Stimulated activated CD8-positive, alpha-beta memory T cell treated with anti-CD3 and anti-CD28 coated beads, Interleukin-15, amount 100 ng/mL, for 4 hours (primary cell): ENCODE data around the gene DAAM2.

Experiments
- DNase-seq, 2 donors: peaks; one replicate each; pipeline ENCODE4 v3.0.0-alpha.2; 2020; ENCODE audit warnings: low read depth in 2 of 2

The DAAM2 gene

GRCh38 chr6:39848171-39848570 lies 56.0 kb downstream of the DAAM2 start:
- DNase-seq = no peak

GRCh38 chr6:39849228-39849627 lies 57.1 kb downstream of the DAAM2 start:
- DNase-seq = no peak

DNA sequence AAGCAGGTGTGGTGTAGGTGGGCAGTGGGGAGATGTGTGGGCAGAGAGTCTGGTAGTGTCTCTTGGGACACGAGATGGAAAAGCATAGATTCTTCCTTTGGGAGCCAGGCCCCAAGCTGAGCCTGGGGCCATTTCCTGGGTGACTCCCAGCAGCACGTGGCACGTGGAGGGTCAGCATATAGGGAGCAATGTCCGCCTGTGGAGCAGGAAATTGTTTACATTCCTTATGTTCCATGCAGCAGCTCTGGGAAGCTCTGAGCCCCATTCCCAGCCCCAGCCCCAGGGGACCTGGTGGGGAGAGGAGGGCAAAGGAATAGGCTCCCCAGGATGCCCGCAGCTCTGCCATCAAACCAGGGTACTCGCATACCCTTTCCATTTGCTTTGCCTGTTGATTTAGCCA lies 57.6 kb downstream of the DAAM2 start:
- DNase-seq = no peak

DNA sequence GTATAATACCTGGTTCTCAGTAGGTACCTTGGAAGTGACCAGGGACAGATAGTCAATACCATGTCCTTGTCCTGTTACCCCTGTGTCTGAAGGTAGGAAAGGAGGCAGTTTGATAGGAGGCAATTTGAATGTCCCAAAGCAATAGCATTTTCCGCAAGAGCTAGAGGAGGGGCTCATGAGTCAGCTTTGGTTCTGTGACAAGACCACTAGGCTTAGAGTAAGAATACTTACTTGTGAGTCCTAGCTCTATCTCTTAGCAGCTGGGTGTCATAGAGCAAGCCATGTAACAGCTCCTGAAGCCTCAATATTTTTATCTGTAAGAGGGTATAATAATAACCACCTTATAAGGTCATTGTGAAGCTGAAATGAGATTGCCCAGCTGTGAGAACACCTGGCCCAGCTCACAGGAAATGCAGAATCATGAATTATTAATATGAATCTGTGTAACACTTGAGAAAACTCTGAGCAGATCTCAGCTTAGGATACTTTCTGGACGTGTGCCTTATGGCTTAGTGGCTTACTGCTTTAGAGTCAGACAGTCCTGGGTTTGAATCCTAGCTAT lies 58.6 kb downstream of the DAAM2 start:
- DNase-seq = no peak

- no peak for DNase-seq
These were observed 59.2 kb downstream of the DAAM2 start for GRCh38 chr6:39851331-39851730.

DNA sequence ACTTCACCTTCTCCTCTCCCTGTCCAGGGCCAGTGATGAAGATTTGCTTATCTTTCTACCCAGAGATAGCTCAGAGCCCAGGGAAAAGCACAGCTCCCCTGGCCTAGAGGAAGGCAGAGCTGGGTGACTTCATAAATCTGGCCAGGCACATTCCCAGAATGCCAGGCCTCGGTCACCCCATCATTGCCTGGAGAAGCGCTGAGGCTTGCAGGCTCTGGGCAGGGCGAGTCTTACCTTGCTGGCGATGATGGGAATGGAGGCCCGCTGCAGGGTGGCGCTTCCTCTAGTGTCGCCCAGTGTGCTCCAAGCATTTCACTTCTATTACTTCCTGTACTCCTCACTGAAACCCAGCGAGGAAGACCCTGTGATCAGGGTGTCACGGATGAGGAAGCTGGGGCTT lies 60.1 kb downstream of the DAAM2 start:
- no peak for DNase-seq

DNA sequence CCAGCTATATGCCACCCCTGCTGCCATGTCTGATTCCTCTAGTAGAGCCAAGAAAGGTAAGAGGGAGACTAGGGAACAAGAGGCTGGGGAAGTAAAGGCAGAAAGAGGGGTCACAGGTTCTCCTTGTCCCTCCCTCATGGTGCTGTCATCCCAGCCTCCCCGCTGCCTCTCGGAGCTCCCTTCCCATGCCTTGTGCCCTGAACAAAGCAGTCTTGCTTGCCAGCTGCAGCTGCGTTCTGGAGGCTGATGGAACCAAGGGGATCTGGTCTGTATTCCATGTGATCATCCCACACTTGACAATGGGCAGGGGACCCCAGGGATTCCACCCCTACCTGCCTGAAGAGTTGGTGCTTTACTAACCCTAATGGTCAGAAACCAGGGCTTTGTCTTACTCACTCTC lies 61.4 kb downstream of the DAAM2 start:
- DNase-seq = no peak

DNA sequence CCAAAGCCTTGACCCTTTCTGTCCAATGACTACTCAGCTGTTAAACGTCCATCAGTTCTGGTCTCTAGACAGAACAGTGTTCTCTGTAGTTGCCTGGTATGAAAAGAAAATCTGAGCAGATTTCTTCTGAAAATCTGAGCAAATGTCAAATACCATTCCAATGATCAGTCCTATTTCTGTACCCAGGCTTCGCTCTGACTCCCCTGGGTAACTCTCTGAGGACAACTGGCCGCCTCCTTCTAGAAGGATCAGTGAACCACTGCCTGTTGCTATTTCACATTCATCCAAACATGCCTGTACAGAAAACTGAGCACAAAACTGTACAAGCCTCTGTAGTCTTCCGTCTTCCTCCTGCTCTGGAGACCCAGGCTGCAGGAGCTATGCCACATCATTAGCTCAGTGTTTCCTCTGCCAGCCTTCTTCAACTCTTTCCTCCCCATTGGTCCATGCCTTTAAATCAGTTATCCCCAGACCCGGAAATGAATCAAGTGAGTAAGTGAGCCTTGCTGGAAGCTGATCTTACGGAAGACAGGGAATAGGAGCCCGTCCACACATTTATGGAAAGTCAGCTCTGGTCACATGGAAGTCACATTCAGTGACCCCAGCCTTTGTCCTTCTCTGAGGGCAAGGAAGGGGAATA lies 63.3 kb downstream of the DAAM2 start:
- DNase-seq = no peak

DNA sequence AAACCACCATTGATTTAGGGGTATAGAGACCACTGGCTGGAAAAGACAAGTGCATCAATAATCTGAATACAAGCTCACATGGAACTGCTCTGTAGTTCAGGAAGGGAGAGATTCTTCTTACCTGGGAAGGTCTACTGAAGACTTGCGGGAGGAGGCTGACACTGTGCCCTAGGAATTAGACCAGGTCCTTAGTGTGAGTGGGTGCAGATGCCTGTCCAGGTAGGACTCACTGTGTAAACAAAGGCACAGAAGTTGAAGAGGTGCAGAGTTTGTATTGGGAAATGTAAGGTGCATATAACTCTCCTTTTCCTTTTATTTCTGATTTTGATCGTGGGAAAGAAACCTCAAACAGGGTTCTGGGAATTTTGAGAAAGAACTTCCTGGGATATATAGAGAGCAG lies 66.8 kb downstream of the DAAM2 start:
- DNase-seq = no peak

DNA sequence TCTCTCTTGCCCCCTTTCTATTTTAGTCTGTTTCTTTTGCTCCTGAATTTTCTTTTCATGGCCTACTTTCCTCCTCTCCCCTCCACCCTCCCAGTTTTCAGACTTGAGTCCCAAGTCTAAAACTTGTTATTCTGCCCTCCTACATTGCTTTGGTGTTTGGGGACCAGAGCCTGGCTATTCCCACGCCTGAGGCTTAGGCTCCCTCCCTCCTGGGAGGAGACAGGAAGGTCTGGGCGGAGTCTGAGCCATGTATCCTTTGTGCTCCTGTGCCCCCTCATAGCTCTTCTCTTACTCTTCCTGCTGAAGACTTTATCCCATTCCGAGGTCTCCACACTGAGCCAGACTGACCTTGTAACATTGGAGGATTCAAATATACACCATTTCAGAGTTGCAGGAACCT lies 69.5 kb downstream of the DAAM2 start:
- no peak for DNase-seq

DNA sequence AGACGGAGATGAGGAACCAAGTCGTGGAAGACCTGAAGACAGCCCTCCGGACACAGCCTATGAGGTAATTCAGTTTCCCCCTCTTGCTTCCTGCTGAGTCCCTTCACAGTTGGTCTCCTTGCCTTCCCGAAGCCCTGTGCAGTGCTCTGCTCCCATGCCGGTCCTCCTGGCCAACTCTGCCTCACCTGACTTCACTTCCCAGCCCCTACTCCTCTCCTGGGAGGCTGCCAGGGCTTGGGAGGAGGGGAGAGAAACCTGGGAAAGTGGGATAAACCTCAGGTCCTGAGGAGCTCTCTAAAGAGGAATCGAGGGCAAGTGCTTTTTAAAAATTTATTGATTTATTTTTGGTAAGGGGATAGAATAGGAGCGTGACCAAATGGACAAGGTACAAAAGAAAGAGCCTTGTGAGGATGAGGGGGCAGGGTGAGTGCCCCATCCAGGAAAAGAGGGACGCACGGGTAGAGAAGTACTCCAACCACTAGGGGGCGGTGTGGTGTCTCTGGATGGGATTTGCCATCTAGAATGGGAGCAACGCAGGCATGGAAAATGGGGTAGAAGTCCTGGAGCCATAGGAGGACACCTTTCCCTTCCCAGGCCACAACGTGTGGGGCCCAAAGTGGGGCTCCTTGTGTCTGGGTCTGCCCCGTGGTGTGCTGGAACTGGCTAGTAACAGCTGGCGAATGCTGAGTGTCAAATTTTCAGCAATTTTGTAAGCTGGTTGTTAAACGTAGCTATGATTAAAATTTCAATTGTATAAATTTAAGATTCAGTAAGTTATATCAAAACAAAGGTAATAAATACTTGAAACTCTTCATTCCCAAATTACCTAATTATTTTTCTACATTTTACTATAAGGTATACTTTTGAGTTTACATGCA lies 73.1 kb downstream of the DAAM2 start:
- no peak for DNase-seq

DNA sequence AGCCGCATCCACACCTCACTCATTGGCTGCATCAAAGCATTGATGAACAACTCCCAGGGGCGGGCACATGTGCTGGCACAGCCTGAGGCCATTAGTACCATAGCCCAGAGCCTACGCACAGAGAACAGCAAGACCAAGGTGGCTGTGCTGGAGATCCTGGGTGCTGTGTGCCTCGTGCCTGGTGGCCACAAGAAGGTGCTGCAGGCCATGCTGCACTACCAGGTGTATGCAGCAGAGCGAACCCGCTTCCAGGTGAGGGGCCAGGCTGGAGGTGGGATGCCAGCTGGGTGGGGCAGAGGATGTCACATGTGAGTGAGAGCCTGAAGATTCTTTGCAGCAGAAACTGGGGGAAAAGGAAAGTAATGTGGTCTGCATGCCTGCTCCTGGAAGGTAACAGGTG lies 75.4 kb downstream of the DAAM2 start:
- no peak for DNase-seq

GRCh38 chr6:39870950-39871349 lies 78.8 kb downstream of the DAAM2 start:
- no peak for DNase-seq

DNA sequence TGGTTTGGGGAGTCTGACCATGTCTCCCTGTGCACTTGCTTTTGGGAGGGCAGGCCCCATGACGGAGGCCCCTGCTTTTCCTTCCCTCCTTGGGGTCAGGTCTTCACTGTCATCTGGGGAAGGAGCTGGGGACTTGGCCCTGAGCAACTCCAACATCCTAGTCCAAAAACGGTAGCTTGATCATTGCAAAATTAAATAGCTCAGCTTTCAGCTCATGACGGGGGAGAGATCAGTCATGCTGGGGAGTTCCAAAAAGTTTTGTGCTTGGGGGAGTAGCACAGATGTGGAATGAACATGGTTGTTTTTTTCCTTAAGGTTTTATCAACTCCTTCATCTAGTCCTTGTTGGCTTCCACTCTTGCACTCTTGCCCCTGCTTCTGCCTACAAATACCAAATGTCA lies 81.3 kb downstream of the DAAM2 start:
- DNase-seq = no peak

GRCh38 chr6:39876111-39876510 lies 83.9 kb downstream of the DAAM2 start:
- DNase-seq = no peak

GRCh38 chr6:39876826-39877225 lies 84.7 kb downstream of the DAAM2 start:
- no peak for DNase-seq

- DNase-seq = no peak
These were observed 87.4 kb downstream of the DAAM2 start for GRCh38 chr6:39879535-39879934.

GRCh38 chr6:39880594-39880993 lies 88.4 kb downstream of the DAAM2 start:
- no peak for DNase-seq

- no peak for DNase-seq
These were observed 89.8 kb downstream of the DAAM2 start for GRCh38 chr6:39881851-39882530.

GRCh38 chr6:39882531-39882899 lies 90.3 kb downstream of the DAAM2 start:
- DNase-seq = no peak

DNA sequence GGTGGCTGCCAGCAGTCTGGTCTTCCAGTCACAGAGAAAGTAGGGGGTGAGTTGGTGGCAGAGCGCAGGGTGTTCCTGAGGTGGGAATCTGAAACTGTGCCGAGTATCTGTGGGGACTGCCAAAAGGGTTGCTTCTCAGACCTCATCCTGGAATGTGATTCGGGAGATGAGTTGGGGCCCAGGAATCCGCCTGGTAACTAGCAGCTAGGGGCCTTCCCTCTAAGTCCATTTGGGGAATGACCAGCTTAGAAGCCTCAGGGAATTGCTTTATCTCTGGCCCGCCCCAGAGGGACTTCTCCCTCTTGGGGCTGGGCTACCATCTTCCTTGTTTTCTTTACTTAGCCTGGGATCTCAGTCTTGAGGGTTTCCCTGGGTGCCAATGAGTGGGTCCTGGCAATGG lies 92.5 kb downstream of the DAAM2 start:
- DNase-seq = no peak

DNA sequence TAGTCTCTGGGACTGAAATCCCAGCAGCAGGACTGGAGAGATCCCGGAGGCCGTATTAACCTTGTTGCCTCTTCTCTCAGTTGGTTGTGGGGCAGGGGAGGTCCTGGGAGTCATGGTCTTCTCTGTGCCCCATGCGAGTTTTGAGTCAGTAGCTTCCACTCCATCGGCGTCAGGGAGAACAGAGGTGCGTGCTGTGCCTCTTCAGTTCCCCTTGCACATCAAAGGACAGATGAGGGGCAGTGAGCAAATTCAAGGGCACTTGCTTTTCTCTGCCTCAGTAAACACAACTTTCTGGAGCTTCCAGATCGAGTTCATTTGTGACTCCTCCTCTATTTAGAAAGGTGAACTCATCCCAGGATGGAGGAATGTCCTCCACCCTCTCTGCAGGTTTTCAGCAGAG lies 93.5 kb downstream of the DAAM2 start:
- DNase-seq = no peak

GRCh38 chr6:39886871-39887270 lies 94.7 kb downstream of the DAAM2 start:
- no peak for DNase-seq
